MG63 (cell line): ENCODE measurements around the gene OLIG2. TPM values are rescaled to one million over a fixed set of nuclear protein-coding genes. Genes with fewer than 3 reads are reported as not detected.

Source experiments
- DNase-seq: peaks from one replicate; pipeline ENCODE4 v3.0.0-alpha.2; 2020
- H3K27me3 ChIP-seq: fragments of 250-450 bp; sonication (Bioruptor Pico); 2 replicates; pipeline ENCODE4 v1.5.1; 2020; ENCODE audit warnings: mild to moderate bottlenecking, moderate library complexity
- H3K36me3 ChIP-seq: fragments of 250-450 bp; sonication (Bioruptor Pico); 2 replicates; pipeline ENCODE4 v1.5.1; 2020; ENCODE audit warnings: mild to moderate bottlenecking, moderate library complexity
- H3K4me3 ChIP-seq: fragments of 250-450 bp; sonication (Bioruptor Pico); 2 replicates; pipeline ENCODE4 v1.5.1; 2020; ENCODE audit warnings: mild to moderate bottlenecking, moderate library complexity
- H3K9me3 ChIP-seq: fragments of 250-450 bp; sonication (Bioruptor Pico); 2 replicates; pipeline ENCODE4 v1.5.1; 2020; ENCODE audit warnings: mild to moderate bottlenecking, moderate library complexity
- total RNA-seq: library from RNA; depleted of rRNA; stranded (reverse); fragments of >200 nt; shearing (Covaris generic); gene quantifications from 2 replicates; pipeline ENCODE4 v1.2.3, GENCODE V29; 2014; ENCODE audit warnings: low replicate concordance

OLIG2 gene
- total RNA-seq, 1 experiment from 2014 or later, result not detected

DNA sequence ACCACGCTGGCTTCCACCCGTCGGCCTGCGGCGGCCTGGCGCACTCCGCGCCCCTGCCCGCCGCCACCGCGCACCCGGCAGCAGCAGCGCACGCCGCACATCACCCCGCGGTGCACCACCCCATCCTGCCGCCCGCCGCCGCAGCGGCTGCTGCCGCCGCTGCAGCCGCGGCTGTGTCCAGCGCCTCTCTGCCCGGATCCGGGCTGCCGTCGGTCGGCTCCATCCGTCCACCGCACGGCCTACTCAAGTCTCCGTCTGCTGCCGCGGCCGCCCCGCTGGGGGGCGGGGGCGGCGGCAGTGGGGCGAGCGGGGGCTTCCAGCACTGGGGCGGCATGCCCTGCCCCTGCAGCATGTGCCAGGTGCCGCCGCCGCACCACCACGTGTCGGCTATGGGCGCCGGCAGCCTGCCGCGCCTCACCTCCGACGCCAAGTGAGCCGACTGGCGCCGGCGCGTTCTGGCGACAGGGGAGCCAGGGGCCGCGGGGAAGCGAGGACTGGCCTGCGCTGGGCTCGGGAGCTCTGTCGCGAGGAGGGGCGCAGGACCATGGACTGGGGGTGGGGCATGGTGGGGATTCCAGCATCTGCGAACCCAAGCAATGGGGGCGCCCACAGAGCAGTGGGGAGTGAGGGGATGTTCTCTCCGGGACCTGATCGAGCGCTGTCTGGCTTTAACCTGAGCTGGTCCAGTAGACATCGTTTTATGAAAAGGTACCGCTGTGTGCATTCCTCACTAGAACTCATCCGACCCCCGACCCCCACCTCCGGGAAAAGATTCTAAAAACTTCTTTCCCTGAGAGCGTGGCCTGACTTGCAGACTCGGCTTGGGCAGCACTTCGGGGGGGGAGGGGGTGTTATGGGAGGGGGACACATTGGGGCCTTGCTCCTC is 1.9 kb downstream of the OLIG2 start:
- H3K27me3 ChIP-seq, result peaks cover 63% of the 10 kb centered on the region
- H3K9me3 ChIP-seq, result no peaks in the 10 kb centered on the region

DNA sequence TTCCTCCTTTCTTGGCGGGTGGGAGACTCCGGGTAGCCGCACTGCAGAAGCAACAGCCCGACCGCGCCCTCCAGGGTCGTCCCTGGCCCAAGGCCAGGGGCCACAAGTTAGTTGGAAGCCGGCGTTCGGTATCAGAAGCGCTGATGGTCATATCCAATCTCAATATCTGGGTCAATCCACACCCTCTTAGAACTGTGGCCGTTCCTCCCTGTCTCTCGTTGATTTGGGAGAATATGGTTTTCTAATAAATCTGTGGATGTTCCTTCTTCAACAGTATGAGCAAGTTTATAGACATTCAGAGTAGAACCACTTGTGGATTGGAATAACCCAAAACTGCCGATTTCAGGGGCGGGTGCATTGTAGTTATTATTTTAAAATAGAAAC is 2.5 kb downstream of the OLIG2 start:
- H3K4me3 ChIP-seq, result no peak overlapping the region
- no peaks in the 10 kb centered on the region for H3K9me3 ChIP-seq
- no peaks in the 10 kb centered on the region for H3K36me3 ChIP-seq
- DNase-seq, result no peak
- H3K27me3 ChIP-seq, result peaks cover 57% of the 10 kb centered on the region

More for the DNA sequence above, 1.9 kb downstream of the OLIG2 start:
- Histone ChIP-seq H3K36me3 (no peaks in the 10 kb centered on the region), H3K4me3 (no peak overlapping the region)
- peak; percentile 25 for DNase-seq

DNA sequence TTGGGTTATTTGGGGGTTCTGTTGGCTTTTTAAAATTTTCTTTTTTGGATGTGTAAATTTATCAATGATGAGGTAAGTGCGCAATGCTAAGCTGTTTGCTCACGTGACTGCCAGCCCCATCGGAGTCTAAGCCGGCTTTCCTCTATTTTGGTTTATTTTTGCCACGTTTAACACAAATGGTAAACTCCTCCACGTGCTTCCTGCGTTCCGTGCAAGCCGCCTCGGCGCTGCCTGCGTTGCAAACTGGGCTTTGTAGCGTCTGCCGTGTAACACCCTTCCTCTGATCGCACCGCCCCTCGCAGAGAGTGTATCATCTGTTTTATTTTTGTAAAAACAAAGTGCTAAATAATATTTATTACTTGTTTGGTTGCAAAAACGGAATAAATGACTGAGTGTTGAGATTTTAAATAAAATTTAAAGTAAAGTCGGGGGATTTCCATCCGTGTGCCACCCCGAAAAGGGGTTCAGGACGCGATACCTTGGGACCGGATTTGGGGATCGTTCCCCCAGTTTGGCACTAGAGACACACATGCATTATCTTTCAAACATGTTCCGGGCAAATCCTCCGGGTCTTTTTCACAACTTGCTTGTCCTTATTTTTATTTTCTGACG is 3.1 kb downstream of the OLIG2 start:
- Histone ChIP-seq H3K9me3 (no peaks in the 10 kb centered on the region), H3K4me3 (no peak overlapping the region), H3K36me3 (no peaks in the 10 kb centered on the region), H3K27me3 (peaks cover 51% of the 10 kb centered on the region)
- no peak for DNase-seq

DNA sequence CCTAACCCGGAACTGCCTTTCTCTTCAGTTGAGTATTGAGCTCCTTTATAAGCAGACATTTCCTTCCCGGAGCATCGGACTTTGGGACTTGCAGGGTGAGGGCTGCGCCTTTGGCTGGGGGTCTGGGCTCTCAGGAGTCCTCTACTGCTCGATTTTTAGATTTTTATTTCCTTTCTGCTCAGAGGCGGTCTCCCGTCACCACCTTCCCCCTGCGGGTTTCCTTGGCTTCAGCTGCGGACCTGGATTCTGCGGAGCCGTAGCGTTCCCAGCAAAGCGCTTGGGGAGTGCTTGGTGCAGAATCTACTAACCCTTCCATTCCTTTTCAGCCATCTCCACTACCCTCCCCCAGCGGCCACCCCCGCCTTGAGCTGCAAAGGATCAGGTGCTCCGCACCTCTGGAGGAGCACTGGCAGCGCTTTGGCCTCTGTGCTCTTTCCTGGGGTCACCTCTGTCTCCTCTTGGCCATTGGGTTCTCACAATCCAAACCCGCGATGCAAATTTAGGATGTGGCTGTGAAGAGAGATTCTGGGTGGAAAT is 3.7 kb downstream of the OLIG2 start:
- Histone ChIP-seq H3K27me3 (peaks cover 45% of the 10 kb centered on the region), H3K36me3 (no peaks in the 10 kb centered on the region), H3K4me3 (no peak overlapping the region), H3K9me3 (no peaks in the 10 kb centered on the region)
- DNase-seq, result no peak

DNA sequence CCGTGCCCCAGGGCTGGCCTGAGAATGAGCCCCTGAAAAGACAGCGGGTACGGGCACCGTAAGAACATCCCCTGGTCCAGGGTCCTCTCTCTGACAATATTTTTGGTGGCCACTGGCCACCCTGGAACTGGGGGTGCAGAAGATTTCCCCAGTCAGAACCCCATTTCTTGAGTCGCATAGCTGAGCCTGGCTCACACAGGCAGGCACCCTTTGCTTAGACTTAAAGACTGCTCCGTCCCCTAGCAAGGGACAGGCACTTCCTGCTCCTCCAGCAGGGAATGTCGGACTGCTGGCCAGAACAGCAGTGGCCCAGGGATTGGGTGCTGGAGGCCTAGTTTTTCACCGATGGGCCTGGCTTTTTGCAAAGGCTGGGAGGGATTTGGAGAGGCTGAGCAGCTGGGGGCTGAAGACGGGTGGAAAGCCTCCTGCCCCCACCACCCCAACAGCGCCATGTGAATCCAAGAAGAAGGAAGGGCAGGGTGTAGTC is 4.3 kb downstream of the OLIG2 start:
- Histone ChIP-seq H3K9me3 (no peaks in the 10 kb centered on the region), H3K27me3 (peaks cover 39% of the 10 kb centered on the region), H3K36me3 (no peaks in the 10 kb centered on the region), H3K4me3 (no peak overlapping the region)
- no peak for DNase-seq

DNA sequence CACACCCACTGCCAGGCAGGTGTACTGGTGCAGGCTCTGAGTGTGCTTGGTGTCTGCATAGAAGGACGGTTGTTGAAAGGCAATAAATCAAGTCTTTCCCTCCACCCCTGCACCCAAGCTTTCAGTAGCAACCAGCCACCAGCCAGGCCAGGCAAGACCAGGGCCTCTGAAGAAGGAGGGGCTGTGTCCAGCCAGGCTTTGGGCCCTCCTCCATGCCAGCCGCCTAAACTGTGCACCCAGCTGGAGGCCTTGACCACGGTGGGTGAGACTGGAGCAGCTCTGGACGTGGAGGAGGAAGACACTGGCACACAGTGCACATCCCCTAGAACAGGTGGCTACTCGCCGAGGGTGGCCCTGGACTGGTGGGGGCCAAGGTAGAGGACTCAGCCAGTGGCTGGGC is 4.9 kb downstream of the OLIG2 start:
- no peak for DNase-seq
- Histone ChIP-seq H3K4me3 (no peak overlapping the region), H3K9me3 (no peaks in the 10 kb centered on the region), H3K27me3 (peaks cover 33% of the 10 kb centered on the region), H3K36me3 (no peaks in the 10 kb centered on the region)

DNA sequence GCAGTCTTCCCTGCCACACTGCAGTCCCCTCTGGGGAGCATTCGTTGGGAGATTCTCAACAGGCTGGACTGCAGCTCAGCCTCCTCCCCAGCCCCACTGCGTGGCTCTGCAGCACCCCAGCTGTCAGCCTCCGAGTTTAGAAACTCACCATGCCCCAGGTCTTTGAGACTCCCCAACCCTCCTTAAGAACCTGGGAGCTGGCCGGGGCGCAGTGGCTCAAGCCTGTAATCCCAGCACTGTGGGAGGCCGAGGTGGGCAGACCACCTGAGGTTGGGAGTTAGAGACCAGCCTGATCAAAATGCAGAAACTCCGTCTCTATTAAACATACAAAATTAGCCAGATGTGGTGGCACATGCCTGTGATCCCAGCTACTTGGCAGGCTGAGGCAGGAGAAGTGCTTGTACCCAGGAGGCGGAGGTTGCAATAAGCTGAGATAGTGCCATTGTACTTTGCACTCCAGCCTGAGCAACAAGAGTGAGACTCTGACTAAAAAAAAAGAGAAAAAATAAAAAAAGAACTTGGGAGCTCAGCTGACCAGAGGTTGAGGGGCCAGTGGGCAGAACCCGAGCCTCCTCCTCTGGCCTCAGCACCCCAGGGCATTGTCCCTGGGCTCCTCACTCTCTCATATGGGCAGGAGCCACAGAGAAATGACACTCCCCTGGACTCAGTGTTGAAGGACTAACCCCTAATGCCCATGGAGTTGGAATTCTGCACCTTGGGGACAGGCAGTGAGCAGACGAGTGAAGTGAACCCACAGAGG is 5.6 kb downstream of the OLIG2 start:
- Histone ChIP-seq H3K36me3 (no peaks in the 10 kb centered on the region), H3K4me3 (no peak overlapping the region), H3K9me3 (no peaks in the 10 kb centered on the region), H3K27me3 (peaks cover 26% of the 10 kb centered on the region)
- no peak for DNase-seq

DNA sequence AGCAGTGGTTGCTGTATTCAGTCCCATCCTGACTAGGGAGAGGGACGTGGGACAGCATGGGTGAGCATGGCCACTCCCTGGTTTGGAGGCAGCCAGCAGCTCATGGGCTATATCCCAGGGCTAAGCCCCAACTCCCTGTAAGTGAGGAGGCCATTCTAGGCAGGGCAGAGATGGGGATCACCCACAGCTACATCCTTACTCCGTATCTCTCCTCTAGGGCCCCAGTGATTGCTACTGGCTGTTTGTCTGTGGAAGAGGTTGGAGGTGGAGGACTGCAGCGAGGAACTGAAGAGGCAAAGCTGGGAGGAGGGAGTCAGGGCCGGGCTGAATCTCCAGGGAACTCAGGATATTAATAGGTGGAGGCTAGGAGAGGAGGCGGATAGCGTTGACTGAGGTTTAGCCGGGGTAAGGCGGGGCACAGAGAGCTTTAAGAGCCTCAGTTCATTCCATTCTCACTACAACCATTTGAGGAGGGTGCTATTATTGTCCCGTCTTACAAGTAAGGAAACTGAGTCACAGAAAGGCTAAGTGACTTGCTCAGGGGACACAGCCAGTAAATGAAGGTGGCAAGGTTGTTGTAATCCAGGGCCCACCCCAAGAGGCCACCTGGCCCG is 6.8 kb downstream of the OLIG2 start:
- Histone ChIP-seq H3K36me3 (no peaks in the 10 kb centered on the region), H3K27me3 (peaks cover 16% of the 10 kb centered on the region), H3K4me3 (no peak overlapping the region), H3K9me3 (no peaks in the 10 kb centered on the region)
- DNase-seq, result no peak

DNA sequence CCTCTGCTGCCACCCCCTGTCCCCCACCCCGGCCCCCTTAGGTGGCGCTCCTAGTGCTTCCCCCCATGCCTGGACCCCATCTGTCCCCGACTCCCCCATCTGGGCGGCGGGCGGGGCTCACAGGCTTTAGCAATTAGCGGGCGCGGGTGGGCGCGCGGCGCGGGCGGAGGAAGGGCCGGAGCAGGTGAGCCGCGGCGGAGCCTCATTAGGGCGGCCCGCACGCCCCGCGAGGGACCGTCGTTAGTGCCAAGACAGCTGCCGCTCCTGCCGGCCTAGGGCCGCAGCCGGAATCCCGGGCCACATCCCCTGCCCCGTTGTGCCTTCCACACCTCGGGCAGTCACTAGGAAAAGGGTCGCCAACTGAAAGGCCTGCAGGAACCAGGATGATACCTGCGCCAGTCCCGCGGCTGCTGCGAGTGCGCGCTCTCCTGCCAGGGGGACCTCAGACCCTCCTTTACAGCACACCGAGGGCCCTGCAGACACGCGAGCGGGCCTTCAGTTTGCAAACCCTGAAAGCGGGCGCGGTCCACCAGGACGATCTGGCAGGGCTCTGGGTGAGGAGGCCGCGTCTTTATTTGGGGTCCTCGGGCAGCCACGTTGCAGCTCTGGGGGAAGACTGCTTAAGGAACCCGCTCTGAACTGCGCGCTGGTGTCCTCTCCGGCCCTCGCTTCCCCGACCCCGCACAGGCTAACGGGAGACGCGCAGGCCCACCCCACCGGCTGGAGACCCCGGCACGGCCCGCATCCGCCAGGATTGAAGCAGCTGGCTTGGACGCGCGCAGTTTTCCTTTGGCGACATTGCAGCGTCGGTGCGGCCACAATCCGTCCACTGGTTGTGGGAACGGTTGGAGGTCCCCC is 7.6 kb downstream of the OLIG2 start:
- DNase-seq, result no peak
- Histone ChIP-seq H3K36me3 (no peaks in the 10 kb centered on the region), H3K4me3 (no peak overlapping the region), H3K9me3 (no peaks in the 10 kb centered on the region), H3K27me3 (peaks cover 9% of the 10 kb centered on the region)

DNA sequence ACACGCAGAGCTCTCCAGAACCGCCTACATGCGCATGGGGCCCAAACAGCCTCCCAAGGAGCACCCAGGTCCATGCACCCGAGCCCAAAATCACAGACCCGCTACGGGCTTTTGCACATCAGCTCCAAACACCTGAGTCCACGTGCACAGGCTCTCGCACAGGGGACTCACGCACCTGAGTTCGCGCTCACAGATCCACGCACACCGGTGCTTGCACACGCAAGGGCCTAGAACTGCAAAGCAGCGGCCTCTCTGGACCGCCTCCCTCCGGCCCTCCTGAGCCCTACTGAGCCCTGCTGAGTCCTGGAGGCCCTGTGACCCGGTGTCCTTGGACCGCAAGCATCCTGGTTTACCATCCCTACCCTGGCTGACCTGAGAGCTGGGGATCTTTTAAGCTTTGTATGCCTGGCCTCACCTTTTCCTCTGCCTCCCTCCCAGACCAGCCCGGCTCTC is 8.3 kb downstream of the OLIG2 start:
- no peaks in the 10 kb centered on the region for H3K9me3 ChIP-seq
- no peaks in the 10 kb centered on the region for H3K36me3 ChIP-seq
- DNase-seq, result no peak
- no peak overlapping the region for H3K4me3 ChIP-seq
- H3K27me3 ChIP-seq, result peaks cover 2% of the 10 kb centered on the region

DNA sequence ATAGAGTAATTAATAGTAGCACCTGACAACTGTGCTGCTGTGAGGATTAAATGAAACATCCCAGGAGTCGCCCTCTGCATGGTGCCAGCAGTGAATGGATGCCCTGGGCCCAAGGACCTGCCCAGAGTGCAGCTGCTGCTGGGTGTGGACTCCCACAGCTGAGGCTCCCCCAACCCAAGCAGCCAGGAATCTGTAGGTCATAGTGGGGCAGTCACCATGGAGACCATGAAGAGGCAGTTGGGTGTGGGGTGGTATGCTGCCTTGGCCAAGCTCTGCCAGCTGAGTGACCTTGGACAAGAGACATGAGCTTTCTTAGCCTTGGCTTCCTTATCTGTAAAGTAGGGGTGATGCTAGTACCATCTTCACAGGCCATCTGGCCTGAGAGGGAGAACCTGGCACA is 9.4 kb downstream of the OLIG2 start:
- DNase-seq, result no peak
- H3K9me3 ChIP-seq, result no peaks in the 10 kb centered on the region

DNA sequence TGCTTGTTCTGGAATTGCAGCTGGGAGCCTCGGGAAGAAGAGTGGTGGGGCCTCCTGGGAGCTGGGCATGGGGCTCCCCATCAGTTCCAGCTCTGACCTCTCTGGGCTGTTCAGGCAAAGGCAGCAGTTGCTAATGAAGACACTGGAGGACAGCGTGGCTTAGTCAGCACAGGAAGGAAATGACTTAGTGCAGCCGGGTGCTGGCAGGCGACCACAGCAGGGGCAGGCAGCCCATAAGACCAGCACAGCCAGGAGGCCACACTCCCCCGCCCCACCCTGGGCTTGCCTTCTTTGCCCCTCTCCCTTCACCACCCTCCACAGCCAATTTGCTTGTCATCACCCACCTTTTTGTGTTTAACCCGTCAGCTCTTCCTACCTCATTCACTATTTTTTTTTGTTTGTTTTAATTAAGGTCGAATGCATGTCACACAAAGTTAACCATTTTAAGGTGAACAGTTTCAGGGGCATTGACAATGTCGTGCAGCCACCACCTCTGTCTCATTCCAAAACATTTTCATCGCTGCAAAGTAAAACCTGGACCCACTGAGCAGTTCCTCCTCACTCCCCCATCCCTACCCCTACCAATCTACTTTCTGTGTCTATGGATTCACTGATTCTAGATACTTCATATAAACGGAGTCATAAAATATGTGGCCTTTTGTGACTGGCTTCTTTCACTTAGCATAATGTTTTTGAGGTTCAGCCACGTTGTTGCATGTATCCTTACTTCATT is 10.9 kb downstream of the OLIG2 start:
- H3K4me3 ChIP-seq, result no peak overlapping the region
- no peaks in the 10 kb centered on the region for H3K9me3 ChIP-seq
- no peaks in the 10 kb centered on the region for H3K36me3 ChIP-seq
- H3K27me3 ChIP-seq, result no peaks in the 10 kb centered on the region
- DNase-seq, result peak; percentile 86

More for the DNA sequence above, 9.4 kb downstream of the OLIG2 start:
- Histone ChIP-seq H3K4me3 (no peak overlapping the region), H3K36me3 (no peaks in the 10 kb centered on the region), H3K27me3 (no peaks in the 10 kb centered on the region)

DNA sequence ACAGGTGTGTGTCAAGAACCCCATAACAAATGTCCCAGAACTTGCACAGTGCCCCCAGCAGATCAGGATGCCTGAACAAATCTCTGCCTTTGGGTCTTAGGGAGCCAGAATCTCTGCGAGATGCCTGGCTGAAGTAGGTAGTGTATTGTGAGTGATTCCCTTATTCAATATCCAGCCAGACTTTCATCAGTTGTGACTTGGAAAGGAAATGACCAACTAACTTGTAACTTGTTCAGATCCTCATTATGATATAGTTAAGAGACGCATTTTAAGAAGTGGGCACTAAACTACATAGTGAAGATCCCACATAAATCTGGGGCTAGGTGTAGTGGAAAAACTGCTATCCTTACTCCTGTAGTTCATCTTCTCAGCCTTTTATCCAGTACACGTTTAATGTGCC is 11.8 kb downstream of the OLIG2 start:
- H3K9me3 ChIP-seq, result no peaks in the 10 kb centered on the region
- no peak for DNase-seq
- no peaks in the 10 kb centered on the region for H3K36me3 ChIP-seq
- H3K4me3 ChIP-seq, result no peak overlapping the region
- H3K27me3 ChIP-seq, result no peaks in the 10 kb centered on the region

DNA sequence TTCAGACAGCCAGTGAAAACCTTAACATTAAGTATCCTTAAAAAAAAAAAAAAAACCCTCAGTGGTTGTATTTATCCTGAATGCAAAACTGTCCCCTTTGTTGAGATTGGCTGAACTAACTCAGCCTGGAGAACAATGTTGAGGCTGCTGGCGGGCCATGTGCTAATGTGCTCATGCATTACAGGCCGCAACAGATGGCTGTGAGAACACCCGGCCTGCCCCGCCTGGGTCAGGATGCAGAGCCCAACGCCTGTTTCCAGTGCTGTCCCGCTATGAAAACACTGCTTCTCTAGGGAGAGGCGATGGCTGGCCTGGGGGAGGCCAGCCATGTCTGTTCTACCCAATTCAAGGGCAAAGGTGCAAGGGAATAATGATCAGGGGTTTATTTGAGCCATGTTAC is 13.8 kb downstream of the OLIG2 start:
- Histone ChIP-seq H3K27me3 (no peaks in the 10 kb centered on the region), H3K36me3 (no peaks in the 10 kb centered on the region), H3K4me3 (no peak overlapping the region), H3K9me3 (peaks cover 2% of the 10 kb centered on the region; the same call in 1 of the 2 replicates)
- no peak for DNase-seq

DNA sequence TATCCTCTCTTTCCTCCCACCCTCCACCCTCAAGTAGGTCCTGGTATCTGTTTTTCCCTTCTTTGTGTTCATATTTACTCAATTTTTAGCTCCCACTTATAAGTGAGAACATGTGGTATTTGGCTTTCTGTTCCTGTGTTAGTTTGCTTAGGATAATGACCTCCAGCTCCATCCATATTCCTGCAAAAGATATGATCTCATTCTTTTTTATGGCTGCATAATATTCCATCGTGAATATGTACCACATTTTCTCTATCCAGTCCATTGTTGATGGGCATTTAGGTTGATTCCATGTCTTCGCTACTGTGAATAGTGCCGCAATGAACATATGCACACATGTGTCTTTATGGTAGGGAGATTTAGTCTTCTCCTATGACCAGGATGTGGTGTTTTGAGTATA is 14.5 kb downstream of the OLIG2 start:
- H3K27me3 ChIP-seq, result no peaks in the 10 kb centered on the region
- no peak for DNase-seq
- no peaks in the 10 kb centered on the region for H3K36me3 ChIP-seq
- H3K4me3 ChIP-seq, result no peak overlapping the region
- H3K9me3 ChIP-seq, result peaks cover 2% of the 10 kb centered on the region; the same call in 1 of the 2 replicates
